Measurements from ENCODE around the gene TRAPPC5. TPM values are rescaled to one million over a fixed set of nuclear protein-coding genes. Genes with fewer than 3 reads are reported as not detected.

Gene TRAPPC5
- polyA plus RNA-seq, 1 experiment: 42.1 TPM

DNA sequence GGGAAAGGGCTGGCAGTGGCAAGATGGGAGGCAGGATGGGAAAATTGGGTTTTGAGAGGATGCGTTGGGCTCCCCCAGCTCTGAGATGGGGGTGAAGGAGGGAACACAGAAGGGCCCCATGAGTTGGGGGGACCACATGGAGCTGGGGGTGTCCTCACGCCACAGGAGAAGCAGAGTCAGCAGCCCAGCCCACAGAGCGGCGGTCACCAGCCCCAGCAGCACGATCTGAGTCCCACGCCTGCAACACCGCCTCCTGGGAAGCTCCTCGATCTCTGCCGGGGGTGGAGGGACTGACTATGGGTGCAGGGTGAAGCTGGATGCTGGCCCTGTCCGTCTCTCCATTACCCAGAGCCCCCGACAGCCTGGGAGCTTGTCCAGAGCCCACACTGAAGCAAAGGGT, 17.9 kb downstream of the TRAPPC5 start:
- ChIA-PET CTCF (interaction anchor here (1.2 to 2.7 kb wide), 2 partner anchors 18 to 101 kb away, joined by 3 to 13 read pairs; partner anchors contain the start of gene TRAPPC5), POLR2A (no interaction called here)
- Histone ChIP-seq H3K4me3 (ENCODE audit: low read depth, low read length) (no peak overlapping the region), H3K27ac (ENCODE audit: low read depth, low read length) (no peak overlapping the region), H3K27me3 (ENCODE audit: control insufficient read depth, insufficient read depth, low read length) (peaks cover 4% of the 10 kb centered on the region), H3K9me3 (ENCODE audit: control insufficient read depth, insufficient read depth, low read length) (no peaks in the 10 kb centered on the region)
- DNase-seq (ENCODE audit: low read depth, low spot score): no peak
- no peak for TF ChIP-seq CTCF (IDR thresholded peaks at IDR 0.05; ENCODE audit: low read depth, low read length)

- H3K9me3 ChIP-seq (ENCODE audit: control insufficient read depth, insufficient read depth, low read length): no peaks in the 10 kb centered on the region
- no peak overlapping the region for H3K27ac ChIP-seq (ENCODE audit: low read depth, low read length)
- no peak for DNase-seq (ENCODE audit: low read depth, low spot score)
- TF ChIP-seq CTCF (IDR thresholded peaks at IDR 0.05; ENCODE audit: low read depth, low read length): no peak
- H3K4me3 ChIP-seq (ENCODE audit: low read depth, low read length): no peak overlapping the region
- ChIA-PET CTCF (interaction anchor here (1.2 to 2.7 kb wide), 2 partner anchors 18 to 100 kb away, joined by 3 to 13 read pairs; partner anchors contain the start of gene TRAPPC5), POLR2A (no interaction called here)
- H3K27me3 ChIP-seq (ENCODE audit: control insufficient read depth, insufficient read depth, low read length): peaks cover 4% of the 10 kb centered on the region
Measured at GRCh38 chr19:7699003-7699402, 18.4 kb downstream of the TRAPPC5 start.

GRCh38 chr19:7699417-7700401, 19.1 kb downstream of the TRAPPC5 start:
- no peak for DNase-seq (ENCODE audit: low read depth, low spot score)
- ChIA-PET POLR2A (no interaction called here), CTCF (interaction anchor here (1.2 to 2.7 kb wide), 2 partner anchors 19 to 100 kb away, joined by 3 to 13 read pairs; partner anchors contain the start of gene TRAPPC5)
- no peaks in the 10 kb centered on the region for H3K9me3 ChIP-seq (ENCODE audit: control insufficient read depth, insufficient read depth, low read length)
- TF ChIP-seq CTCF (IDR thresholded peaks at IDR 0.05; ENCODE audit: low read depth, low read length): no peak
- H3K4me3 ChIP-seq (ENCODE audit: low read depth, low read length): no peak overlapping the region
- no peak overlapping the region for H3K27ac ChIP-seq (ENCODE audit: low read depth, low read length)
- peaks cover 4% of the 10 kb centered on the region for H3K27me3 ChIP-seq (ENCODE audit: control insufficient read depth, insufficient read depth, low read length)

GRCh38 chr19:7701049-7701653, 20.5 kb downstream of the TRAPPC5 start:
- DNase-seq (ENCODE audit: low read depth, low spot score): no peak
- TF ChIP-seq CTCF (IDR thresholded peaks at IDR 0.05; ENCODE audit: low read depth, low read length): no peak
- H3K27me3 ChIP-seq (ENCODE audit: control insufficient read depth, insufficient read depth, low read length): peaks cover 4% of the 10 kb centered on the region
- ChIA-PET CTCF (interaction anchor here (1.3 kb wide), 1 partner anchor 20 kb away, joined by 3 read pairs; the partner anchor contains the start of gene TRAPPC5), POLR2A (no interaction called here)
- H3K27ac ChIP-seq (ENCODE audit: low read depth, low read length): no peak overlapping the region
- no peak overlapping the region for H3K4me3 ChIP-seq (ENCODE audit: low read depth, low read length)
- H3K9me3 ChIP-seq (ENCODE audit: control insufficient read depth, insufficient read depth, low read length): no peaks in the 10 kb centered on the region

Data from AG04450 (cell line).